ENCODE data around the gene TRDN. TPM values are rescaled to one million over a fixed set of nuclear protein-coding genes. Genes with fewer than 3 reads are reported as not detected.

The TRDN gene
- total and polyA plus RNA-seq, 10 donors = 0.03 to 0.20 (median 0.10) TPM; not detected in 7

DNA sequence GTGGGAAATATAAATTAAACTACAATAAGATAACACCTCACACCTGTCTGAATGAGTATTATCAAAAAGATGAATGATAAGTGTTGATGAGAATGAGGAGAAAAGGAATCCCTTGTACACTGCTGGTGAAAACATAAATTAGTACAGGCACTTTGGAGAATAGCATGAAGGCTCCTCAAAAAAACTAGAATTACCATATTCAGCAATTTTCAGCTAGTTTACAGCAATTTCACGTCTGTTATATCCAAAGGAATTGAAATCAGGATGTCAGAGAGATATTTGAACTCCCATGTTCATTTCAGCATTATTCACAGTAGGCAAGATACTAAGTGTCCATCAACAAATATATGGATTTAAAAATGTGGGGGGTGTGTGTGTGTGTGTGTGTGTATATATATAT is 348.1 kb downstream of the TRDN start:
- whole genome bisulfite sequencing, 5 donors = 31 to 74% (median 47%) methylated on average over 1 of the region's 1 CpG
- Histone ChIP-seq H3K27ac (no peak overlapping the region), H3K27me3 (replicated peaks in 1 of 7) (no peaks in the 10 kb centered on the region), H3K4me3 (no peak overlapping the region), H3K9me3 (no peaks in the 10 kb centered on the region), H3K4me1 (no peaks in the 10 kb centered on the region), H3K36me3 (no peaks in the 10 kb centered on the region)
- no peak for DNase-seq
- intact Hi-C loops (cut with DNase I; ENCODE audit: low total_unique reads) = no loop called here
- TF ChIP-seq POLR2A (IDR thresholded peaks at IDR 0.05) (no peak), POLR2AphosphoS5 (IDR thresholded peaks at IDR 0.05) (no peak)
- TF ChIP-seq, protein P1, sequence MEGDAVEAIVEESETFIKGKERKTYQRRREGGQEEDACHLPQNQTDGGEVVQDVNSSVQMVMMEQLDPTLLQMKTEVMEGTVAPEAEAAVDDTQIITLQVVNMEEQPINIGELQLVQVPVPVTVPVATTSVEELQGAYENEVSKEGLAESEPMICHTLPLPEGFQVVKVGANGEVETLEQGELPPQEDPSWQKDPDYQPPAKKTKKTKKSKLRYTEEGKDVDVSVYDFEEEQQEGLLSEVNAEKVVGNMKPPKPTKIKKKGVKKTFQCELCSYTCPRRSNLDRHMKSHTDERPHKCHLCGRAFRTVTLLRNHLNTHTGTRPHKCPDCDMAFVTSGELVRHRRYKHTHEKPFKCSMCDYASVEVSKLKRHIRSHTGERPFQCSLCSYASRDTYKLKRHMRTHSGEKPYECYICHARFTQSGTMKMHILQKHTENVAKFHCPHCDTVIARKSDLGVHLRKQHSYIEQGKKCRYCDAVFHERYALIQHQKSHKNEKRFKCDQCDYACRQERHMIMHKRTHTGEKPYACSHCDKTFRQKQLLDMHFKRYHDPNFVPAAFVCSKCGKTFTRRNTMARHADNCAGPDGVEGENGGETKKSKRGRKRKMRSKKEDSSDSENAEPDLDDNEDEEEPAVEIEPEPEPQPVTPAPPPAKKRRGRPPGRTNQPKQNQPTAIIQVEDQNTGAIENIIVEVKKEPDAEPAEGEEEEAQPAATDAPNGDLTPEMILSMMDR (IDR thresholded peaks at IDR 0.05 in 8 of 11, conservative IDR thresholded peaks at IDR 0.05 in 3 of 11) = no peak

DNA sequence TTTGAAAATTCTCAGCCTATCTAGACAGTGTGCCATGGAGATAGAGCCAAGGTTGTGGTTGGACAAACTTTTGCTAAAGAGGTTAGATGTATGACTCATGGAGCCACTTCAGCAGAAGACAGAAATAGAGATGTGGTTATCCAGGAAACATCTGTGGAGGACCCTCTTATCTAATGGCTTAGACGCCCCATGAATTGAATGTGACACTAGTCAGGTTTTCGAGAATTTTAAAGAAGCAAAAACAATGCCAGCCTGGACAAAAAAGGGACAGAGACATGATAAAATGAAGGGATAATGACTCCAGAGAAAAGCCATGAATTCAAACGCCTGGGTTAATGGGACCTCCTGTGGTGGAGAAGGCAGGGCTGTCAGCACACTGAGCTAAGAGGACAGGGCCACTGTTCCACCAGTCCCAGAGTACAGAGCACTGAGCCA is 360.2 kb downstream of the TRDN start:
- Histone ChIP-seq H3K4me3 (no peak overlapping the region), H3K4me1 (no peaks in the 10 kb centered on the region), H3K27ac (no peak overlapping the region), H3K9me3 (no peaks in the 10 kb centered on the region), H3K27me3 (replicated peaks in 1 of 7) (no peaks in the 10 kb centered on the region), H3K36me3 (no peaks in the 10 kb centered on the region)
- intact Hi-C loops (cut with DNase I; ENCODE audit: low total_unique reads) = no loop called here
- TF ChIP-seq, protein P1 (IDR thresholded peaks at IDR 0.05 in 8 of 11, conservative IDR thresholded peaks at IDR 0.05 in 3 of 11) = no peak
- TF ChIP-seq POLR2AphosphoS5 (IDR thresholded peaks at IDR 0.05) (no peak), POLR2A (IDR thresholded peaks at IDR 0.05) (no peak)
- DNase-seq = no peak
- 17 to 34% (median 22%) methylated on average over 3 of the region's 3 CpGs for WGBS, 5 donors

DNA sequence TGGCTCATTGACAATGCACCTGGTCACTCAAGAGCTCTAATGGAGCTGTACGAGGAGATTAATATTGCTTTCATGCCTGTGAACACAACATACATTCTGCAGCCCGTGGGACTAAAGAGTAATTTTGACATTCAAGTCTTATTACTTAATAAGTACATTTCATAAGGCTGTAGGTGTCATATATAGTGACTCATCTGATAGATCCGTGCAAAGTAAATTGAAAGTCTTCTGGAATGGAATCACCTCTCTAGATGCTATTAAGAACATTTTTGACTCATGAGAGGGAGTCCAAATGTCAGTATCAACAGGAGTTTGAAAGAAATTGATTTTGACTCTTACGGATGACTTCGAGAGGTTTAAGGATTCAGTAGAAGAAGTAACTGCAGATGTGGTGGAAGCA is 372.8 kb downstream of the TRDN start:
- WGBS, 5 donors = 76 to 87% (median 83%) methylated on average over 5 of the region's 5 CpGs
- Histone ChIP-seq H3K36me3 (no peaks in the 10 kb centered on the region), H3K4me3 (no peak overlapping the region), H3K27ac (no peak overlapping the region), H3K9me3 (no peaks in the 10 kb centered on the region), H3K27me3 (replicated peaks in 1 of 7) (no peaks in the 10 kb centered on the region), H3K4me1 (no peaks in the 10 kb centered on the region)
- no peak for DNase-seq
- intact Hi-C loops (cut with DNase I; ENCODE audit: low total_unique reads) = no loop called here
- no peak for TF ChIP-seq POLR2AphosphoS5 (IDR thresholded peaks at IDR 0.05)
- TF ChIP-seq POLR2A (IDR thresholded peaks at IDR 0.05) = no peak
- TF ChIP-seq, protein P1 (IDR thresholded peaks at IDR 0.05 in 8 of 11, conservative IDR thresholded peaks at IDR 0.05 in 3 of 11) = no peak

DNA sequence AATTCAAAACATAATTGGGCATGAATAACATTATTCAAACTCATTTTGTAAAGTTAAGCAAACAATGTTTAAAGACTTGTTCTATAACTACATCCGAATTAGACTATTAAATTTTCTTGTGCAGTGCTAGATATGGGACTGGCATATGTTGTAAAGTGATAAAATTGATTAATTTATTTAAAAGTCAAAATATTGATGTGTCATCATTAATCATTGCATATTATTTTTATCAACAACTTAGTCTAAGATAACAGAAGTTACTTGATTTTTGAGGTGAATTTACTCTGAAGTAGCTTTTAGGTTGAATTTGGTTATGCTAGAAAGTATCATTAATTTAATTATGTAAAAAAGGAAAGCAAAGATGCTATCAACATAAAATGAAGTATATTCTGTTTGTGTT is 396.1 kb downstream of the TRDN start:
- Histone ChIP-seq H3K36me3 (no peaks in the 10 kb centered on the region), H3K4me1 (no peaks in the 10 kb centered on the region), H3K27me3 (replicated peaks in 1 of 7) (no peaks in the 10 kb centered on the region), H3K4me3 (no peak overlapping the region), H3K27ac (no peak overlapping the region), H3K9me3 (peaks cover 0 to 23% (median 11%) of the 10 kb centered on the region in 8 donors)
- no peak for DNase-seq
- 45 to 72% (median 65%) methylated on average over 1 of the region's 1 CpG for WGBS, 5 donors
- intact Hi-C loops (cut with DNase I; ENCODE audit: low total_unique reads) = no loop called here
- TF ChIP-seq POLR2AphosphoS5 (IDR thresholded peaks at IDR 0.05) = no peak
- no peak for TF ChIP-seq POLR2A (IDR thresholded peaks at IDR 0.05)
- TF ChIP-seq, protein P1 (IDR thresholded peaks at IDR 0.05 in 8 of 11, conservative IDR thresholded peaks at IDR 0.05 in 3 of 11) = no peak
